Fibroblast of mammary gland (primary cell): Measurements from ENCODE around the gene PRSS3.
"Not testable (repeated sequence)": the region's sequence is repeated elsewhere in the genome, so short reads cannot be mapped to it uniquely, and the experiment has no call there.

ENCODE experiments used
- DNase-seq: peaks from one replicate; pipeline ENCODE4 v3.0.0-alpha.2; 2010; ENCODE audit warnings: low read depth
- H3K4me3 ChIP-seq: 2 replicates; pipeline ENCODE4 v1.5.1; 2011; ENCODE audit warnings: low read depth, mild to moderate bottlenecking, low read length, moderate library complexity; ENCODE audit not compliant: control insufficient read depth
- CTCF ChIP-seq: conservative IDR thresholded peaks from 2 replicates; pipeline ENCODE4 v1.5.1; 2011; ENCODE audit warnings: low read depth, low read length, inconsistent platforms; ENCODE audit not compliant: control insufficient read depth, insufficient read depth

Gene PRSS3

GRCh38 chr9:33794560-33794959 lies 801 bp upstream of the PRSS3 start:
- TF ChIP-seq CTCF = no peak

GRCh38 chr9:33795819-33796218 lies 458 bp downstream of the PRSS3 start:
- DNase-seq = no peak
- no peak for TF ChIP-seq CTCF
- H3K4me3 ChIP-seq = no peak overlapping the region

More at GRCh38 chr9:33794560-33794959, 801 bp upstream of the PRSS3 start:
- DNase-seq = no peak
- H3K4me3 ChIP-seq = no peak overlapping the region

DNA sequence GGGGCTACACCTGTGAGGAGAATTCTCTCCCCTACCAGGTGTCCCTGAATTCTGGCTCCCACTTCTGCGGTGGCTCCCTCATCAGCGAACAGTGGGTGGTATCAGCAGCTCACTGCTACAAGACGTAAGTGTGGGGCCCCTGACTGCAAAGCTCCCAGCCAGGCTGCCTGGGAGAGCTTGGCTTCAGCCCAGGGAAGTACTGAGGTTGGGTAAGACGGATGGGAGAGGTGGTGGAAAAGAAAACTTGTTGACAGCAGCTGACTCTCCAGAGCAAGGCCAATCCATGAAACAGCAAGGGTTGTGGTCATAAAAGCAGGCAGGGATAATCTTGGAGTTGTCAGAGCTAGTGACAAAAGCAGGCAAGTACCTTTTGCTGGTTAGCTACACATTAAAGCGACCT lies 1.3 kb downstream of the PRSS3 start:
- DNase-seq = peak; percentile 14
- not testable (repeated sequence) for H3K4me3 ChIP-seq

DNA sequence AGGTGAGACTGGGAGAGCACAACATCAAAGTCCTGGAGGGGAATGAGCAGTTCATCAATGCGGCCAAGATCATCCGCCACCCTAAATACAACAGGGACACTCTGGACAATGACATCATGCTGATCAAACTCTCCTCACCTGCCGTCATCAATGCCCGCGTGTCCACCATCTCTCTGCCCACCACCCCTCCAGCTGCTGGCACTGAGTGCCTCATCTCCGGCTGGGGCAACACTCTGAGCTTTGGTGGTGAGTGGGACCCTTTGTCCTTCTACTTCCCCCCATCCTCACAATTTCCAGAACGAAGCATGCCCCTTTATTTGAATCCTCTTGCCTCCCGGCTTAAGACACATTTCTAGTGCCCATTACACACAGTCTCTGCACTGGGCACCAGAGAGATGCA lies 2.5 kb downstream of the PRSS3 start:
- H3K4me3 ChIP-seq = no peak overlapping the region
- DNase-seq = no peak
- no peak for TF ChIP-seq CTCF

DNA sequence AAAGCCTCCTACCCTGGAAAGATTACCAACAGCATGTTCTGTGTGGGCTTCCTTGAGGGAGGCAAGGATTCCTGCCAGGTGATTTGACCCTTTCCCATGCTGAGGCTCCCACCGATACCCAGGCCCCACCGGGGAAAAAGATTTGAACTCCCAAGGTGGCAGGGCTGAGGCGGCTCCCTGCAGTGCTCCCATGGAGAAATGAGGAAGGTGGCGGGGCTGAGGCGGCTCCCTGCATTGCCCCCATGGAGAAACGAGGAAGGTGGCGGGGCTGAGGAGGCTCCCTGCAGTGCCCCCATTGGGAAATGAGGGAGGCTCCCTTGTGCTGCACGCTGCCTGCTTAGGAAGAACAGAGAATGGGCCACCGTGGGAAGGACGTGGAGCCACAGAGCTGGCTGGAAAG lies 3.2 kb downstream of the PRSS3 start:
- DNase-seq = no peak
- TF ChIP-seq CTCF = no peak
- no peak overlapping the region for H3K4me3 ChIP-seq

DNA sequence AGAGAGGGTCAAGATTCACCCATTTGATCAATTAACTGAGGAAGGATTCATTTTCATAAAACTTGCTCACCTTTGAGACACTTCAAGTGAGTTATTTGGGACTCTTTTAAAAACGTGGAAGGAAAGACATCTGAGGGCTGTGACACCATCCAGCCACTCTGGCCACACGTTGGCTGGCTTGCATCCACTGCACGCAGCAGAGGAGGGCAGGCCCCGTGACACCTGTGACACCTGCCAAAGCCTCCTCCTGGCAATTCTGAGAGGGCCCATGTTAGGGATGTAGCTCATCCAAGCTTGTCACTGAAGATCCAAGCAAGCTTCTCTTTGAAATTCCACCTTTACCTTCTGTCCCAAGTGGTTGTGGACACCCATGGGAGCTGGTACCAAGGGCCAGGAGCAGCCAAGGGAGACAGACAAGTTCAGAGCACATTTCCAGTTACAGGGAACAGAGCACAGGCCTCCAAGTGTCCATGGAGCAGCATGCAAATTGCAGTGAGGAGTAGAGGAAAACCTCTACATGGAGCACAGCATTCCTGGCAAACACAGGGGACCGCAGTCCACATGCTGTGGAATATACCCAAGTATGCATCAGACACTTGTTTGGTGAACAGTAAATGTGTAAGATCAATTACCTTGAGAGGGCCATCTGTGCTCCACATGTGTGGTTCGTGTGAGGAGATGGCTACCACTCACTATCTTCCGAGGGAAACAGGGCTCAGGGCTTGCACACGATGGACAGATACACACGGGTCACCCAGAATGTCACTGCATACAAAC lies 4.8 kb downstream of the PRSS3 start:
- TF ChIP-seq CTCF = no peak
- H3K4me3 ChIP-seq = no peak overlapping the region
- DNase-seq = peak; percentile 36

DNA sequence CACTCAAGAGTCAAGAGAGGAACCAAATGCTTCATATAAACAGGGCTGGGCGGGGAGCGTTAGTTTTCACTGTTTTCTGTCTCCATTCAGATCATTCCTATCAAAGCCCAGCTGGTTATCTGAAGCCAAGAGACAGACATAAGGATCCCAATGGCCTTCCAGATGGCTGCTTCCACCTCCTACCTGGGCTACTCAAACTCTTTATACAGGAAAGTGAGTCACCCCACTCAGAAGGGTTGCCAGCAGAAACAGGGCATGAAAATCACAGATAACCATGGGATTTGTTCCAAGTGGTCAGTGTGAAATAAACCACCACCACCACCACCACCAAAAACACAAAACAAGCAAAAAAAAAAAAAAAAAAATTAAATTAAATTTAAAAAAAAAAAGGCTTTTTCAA lies 5.5 kb downstream of the PRSS3 start:
- no peak for TF ChIP-seq CTCF
- no peak for DNase-seq
- no peak overlapping the region for H3K4me3 ChIP-seq

GRCh38 chr9:33801943-33802500 lies 6.7 kb downstream of the PRSS3 start:
- not testable (repeated sequence) for H3K4me3 ChIP-seq, DNase-seq

GRCh38 chr9:33804196-33804595 lies 8.8 kb downstream of the PRSS3 start:
- DNase-seq = not testable (repeated sequence)

DNA sequence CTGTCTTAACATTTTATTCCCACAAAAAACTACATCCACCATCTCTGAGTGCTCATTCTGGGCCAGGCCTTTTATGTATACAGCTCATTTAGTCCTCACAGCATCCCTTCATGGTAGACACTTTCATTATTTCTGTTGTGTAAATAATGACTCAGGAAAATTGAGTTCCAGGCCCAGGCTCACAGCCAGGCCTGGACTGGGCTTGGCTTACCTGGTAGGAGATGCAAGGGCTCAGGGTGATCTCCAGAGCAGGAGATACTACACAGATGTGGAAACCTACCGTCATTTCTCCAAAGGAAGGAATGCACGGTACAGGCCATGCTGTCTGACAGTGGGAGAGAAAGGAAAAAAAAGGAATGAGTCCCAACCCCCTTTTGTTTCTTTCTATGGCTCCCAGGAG lies 11.8 kb downstream of the PRSS3 start:
- not testable (repeated sequence) for DNase-seq, H3K4me3 ChIP-seq

More at GRCh38 chr9:33804196-33804595, 8.8 kb downstream of the PRSS3 start:
- not testable (repeated sequence) for H3K4me3 ChIP-seq

- not testable (repeated sequence) for DNase-seq, H3K4me3 ChIP-seq
These were observed 13.6 kb downstream of the PRSS3 start for GRCh38 chr9:33808979-33809322.
